Colonic mucosa (tissue), 4 donors: Measurements from ENCODE around the gene FAM83F. TPM values are rescaled to one million over a fixed set of nuclear protein-coding genes. Genes with fewer than 3 reads are reported as not detected.

Source experiments
- DNase-seq: peaks from one replicate; pipeline ENCODE4 v3.0.0-alpha.2; 2020
- H3K27ac ChIP-seq: fragments of 200-600 bp; one replicate; pipeline ENCODE4 v1.8.0; 2021
- H3K27me3 ChIP-seq: fragments of 200-600 bp; one replicate; pipeline ENCODE4 v1.8.0; 2021
- H3K36me3 ChIP-seq: fragments of 200-600 bp; one replicate; pipeline ENCODE4 v1.8.0; 2021
- H3K4me1 ChIP-seq: fragments of 200-600 bp; one replicate; pipeline ENCODE4 v1.8.0; 2021; ENCODE audit warnings: mild to moderate bottlenecking
- H3K4me3 ChIP-seq: fragments of 200-600 bp; one replicate; pipeline ENCODE4 v1.8.0; 2021
- H3K9ac ChIP-seq, 2 donors: one replicate each; pipeline ENCODE4 v1.7.0; 2013; ENCODE audit warnings: control low read depth in 2 of 2, low read depth in 2 of 2, low read length in 2 of 2
- H3K9me3 ChIP-seq: fragments of 200-600 bp; one replicate; pipeline ENCODE4 v1.8.0; 2021
- intact Hi-C: fragments of 100-400 bp; cut with DNase I; formaldehyde crosslinking; loops from one replicate; pipeline ENCODE4 v1.14.1; 2022
- total RNA-seq, 2 donors: library from RNA; stranded (reverse); fragmentation: NEBNext Ultra II Directional in 1 of 2; extraction: Animal tissue kit (Norgen Biotek cat#: 25700) in 1 of 2; gene quantifications; one replicate each; pipeline ENCODE4 v1.2.1, GENCODE V29; 2021
- TF ChIP-seq, protein P1 (sequence below): fragments of 200-600 bp; IDR thresholded peaks from one replicate; pipeline ENCODE4 v1.8.0; 2022; ENCODE audit warnings: antibody characterized with exemption, mild to moderate bottlenecking
- donor health status: healthy.
- donor health status: DM: no; HTN: no; CAD: no.
- donor health status: DM: no; HTN: no; CAD: no.

FAM83F gene
- total RNA-seq, 2 donors from 2014 or later: 38.3 to 40.6 TPM

DNA sequence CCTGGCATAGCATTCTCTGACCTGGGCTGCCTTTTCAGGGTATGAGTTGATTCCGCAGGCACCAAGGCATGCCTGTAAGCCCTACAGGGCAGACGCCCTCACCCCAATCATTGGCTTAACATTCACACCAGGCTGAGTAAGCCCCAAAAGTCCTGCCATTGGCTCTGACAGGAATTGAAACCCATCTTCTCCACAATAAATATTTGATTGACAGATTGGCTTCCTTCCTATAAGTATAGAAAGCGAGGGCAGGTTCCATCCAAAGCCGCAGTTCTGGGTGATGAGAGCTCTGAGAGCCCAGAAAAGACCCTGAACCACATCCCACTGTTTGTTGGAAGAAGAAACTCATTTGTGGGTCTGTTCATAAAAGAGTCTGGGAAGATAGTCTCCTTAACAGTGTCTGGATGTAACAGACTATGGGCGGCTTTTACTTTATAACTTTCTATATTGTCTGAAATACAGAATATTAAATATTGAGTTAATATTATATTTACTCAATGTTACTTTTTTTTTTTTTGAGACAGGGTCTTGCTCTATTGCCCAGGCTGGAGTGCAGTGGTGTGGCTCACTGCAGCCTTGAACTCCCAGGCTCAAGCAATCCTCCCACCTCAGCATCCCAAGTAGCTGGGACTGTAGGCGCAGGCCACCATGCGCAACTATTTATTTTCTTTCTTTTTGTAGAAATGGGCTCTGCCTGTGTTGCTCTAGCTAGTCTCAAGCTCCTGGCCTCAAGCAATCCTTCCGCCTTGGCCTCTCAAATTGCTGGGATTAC is 46.8 kb downstream of the FAM83F start:
- intact Hi-C loops: loop anchor here (10.0 kb wide), 1 partner anchor 303 kb away; the partner anchor contains the start of gene ADSL
- no peaks in the 10 kb centered on the region for H3K36me3 ChIP-seq
- peaks cover 6% of the 10 kb centered on the region for H3K4me1 ChIP-seq
- H3K4me3 ChIP-seq: no peak overlapping the region
- DNase-seq: no peak
- TF ChIP-seq, protein P1, sequence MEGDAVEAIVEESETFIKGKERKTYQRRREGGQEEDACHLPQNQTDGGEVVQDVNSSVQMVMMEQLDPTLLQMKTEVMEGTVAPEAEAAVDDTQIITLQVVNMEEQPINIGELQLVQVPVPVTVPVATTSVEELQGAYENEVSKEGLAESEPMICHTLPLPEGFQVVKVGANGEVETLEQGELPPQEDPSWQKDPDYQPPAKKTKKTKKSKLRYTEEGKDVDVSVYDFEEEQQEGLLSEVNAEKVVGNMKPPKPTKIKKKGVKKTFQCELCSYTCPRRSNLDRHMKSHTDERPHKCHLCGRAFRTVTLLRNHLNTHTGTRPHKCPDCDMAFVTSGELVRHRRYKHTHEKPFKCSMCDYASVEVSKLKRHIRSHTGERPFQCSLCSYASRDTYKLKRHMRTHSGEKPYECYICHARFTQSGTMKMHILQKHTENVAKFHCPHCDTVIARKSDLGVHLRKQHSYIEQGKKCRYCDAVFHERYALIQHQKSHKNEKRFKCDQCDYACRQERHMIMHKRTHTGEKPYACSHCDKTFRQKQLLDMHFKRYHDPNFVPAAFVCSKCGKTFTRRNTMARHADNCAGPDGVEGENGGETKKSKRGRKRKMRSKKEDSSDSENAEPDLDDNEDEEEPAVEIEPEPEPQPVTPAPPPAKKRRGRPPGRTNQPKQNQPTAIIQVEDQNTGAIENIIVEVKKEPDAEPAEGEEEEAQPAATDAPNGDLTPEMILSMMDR: no peak
- no peak overlapping the region for H3K27ac ChIP-seq
- no peaks in the 10 kb centered on the region for H3K27me3 ChIP-seq
- H3K9ac ChIP-seq: no peak overlapping the region
- H3K9me3 ChIP-seq: no peaks in the 10 kb centered on the region

DNA sequence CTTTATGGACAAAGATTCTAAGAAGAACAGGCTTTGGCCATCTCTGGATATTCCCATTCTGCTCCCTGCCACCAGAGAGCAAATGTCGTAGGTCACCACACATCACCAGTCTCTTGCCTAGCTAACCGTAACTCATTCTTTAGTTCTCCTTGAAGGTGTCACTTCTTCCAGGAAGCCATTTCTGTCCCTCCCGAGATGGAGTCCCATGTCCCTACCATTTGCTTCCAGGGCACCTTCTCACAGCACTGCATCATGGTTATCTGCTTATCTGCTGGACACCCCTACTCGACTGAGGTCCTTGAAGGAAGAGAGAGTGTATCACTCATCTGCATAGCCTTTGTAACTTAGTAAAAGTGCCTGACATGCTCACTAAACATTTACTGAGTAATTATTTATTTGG is 47.6 kb downstream of the FAM83F start:
- intact Hi-C loops: loop anchor here (10.0 kb wide), 1 partner anchor 302 kb away; the partner anchor contains the start of gene ADSL
- Histone ChIP-seq H3K9ac (no peak overlapping the region), H3K4me1 (peaks cover 6% of the 10 kb centered on the region), H3K27me3 (no peaks in the 10 kb centered on the region), H3K27ac (no peak overlapping the region), H3K36me3 (no peaks in the 10 kb centered on the region), H3K4me3 (no peak overlapping the region), H3K9me3 (no peaks in the 10 kb centered on the region)
- DNase-seq: no peak
- TF ChIP-seq, protein P1: no peak

DNA sequence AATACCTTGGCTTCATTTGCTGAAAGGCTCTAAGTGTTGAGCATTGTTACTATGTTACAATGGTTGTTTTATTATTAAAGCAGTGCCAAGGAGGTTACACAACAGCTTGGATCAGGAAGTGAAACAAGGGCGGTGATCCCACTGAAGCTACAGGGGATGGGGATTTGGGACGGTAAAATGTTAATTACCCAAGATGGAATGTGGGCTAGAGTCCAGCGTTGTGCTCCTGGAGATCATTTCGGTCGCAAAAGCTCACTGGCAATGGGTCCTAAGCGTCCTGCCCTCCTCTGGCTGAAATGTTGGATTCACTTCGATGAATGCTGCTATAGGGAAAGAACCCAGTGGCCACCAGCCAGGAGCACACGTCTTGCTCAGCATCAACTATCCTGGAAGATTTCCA is 48.3 kb downstream of the FAM83F start:
- no peaks in the 10 kb centered on the region for H3K36me3 ChIP-seq
- intact Hi-C loops: loop anchor here (10.0 kb wide), 1 partner anchor 302 kb away; the partner anchor contains the start of gene ADSL
- H3K27me3 ChIP-seq: no peaks in the 10 kb centered on the region
- H3K4me1 ChIP-seq: peaks cover 6% of the 10 kb centered on the region
- no peaks in the 10 kb centered on the region for H3K9me3 ChIP-seq
- peak overlapping the region in 1 of 2 donors; percentile 80 for H3K9ac ChIP-seq
- H3K27ac ChIP-seq: peak overlapping the region; percentile 93
- no peak for DNase-seq
- no peak overlapping the region for H3K4me3 ChIP-seq
- TF ChIP-seq, protein P1: no peak

DNA sequence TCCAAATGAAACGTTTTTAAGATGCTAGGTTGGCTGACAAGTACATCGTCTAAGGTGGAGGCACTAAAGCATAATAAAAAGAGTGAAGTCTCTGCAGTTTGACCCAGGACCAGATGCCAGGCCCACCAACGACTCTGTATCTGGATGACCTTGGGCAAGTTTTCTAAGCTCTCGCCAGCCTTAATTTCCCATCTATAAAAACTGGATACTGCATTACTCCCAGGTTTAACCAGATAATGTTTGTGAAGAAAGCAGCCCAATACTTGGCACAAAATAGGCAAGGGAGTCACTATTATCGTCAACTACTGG is 49.0 kb downstream of the FAM83F start:
- no peaks in the 10 kb centered on the region for H3K9me3 ChIP-seq
- intact Hi-C loops: loop anchor here (10.0 kb wide), 1 partner anchor 301 kb away; the partner anchor contains the start of gene ADSL
- no peaks in the 10 kb centered on the region for H3K27me3 ChIP-seq
- no peaks in the 10 kb centered on the region for H3K36me3 ChIP-seq
- no peak for DNase-seq
- H3K9ac ChIP-seq: peak overlapping the region in 1 of 2 donors; percentile 80
- peaks cover 6% of the 10 kb centered on the region for H3K4me1 ChIP-seq
- TF ChIP-seq, protein P1: no peak
- peak overlapping the region; percentile 68 for H3K4me3 ChIP-seq
- peak overlapping the region; percentile 93 for H3K27ac ChIP-seq

DNA sequence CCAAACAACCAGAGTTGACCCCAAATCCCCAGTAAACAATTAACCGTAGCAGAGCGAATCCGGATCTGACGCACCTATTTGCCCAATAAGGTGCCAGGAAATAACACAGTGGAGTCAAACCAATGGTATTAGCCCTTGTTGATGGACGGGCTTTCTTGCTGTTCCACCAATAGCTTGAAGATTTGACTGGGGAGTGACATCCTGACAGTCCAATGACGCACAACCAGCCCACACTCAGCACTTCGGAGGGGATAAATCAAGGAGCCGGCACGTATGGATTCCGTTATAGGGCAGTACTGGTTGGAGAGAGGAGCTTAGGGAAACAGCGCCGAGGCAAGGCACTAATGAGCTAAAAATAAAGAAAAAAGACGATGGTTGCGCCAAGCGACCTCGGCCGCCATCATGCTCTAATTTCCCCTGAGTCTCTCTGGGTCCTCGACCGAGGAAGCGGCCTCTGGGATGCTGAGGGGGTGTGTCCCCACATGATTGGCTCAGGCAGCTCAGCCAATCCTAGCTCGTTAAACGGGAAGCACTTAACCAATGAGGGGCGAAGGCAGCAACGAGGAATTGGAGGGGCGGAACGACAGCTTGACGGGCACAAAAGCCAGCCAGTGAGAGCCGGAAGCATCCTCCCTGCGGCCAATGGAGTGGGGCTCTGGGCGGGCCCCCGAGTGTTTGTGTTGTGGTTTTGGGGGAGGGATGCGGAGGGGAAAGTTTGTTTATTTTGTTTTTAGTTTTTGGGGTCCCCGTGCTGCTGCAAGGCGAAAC is 49.5 kb downstream of the FAM83F start:
- intact Hi-C loops: loop anchor here (10.0 kb wide), 1 partner anchor 301 kb away; the partner anchor contains the start of gene ADSL
- H3K4me1 ChIP-seq: peaks cover 6% of the 10 kb centered on the region

More for the DNA sequence above, 49.5 kb downstream of the FAM83F start:
- Histone ChIP-seq H3K27ac (peak overlapping the region; percentile 93), H3K27me3 (no peaks in the 10 kb centered on the region), H3K9ac (peak overlapping the region; percentile 52 to 80), H3K4me3 (peak overlapping the region; percentile 68), H3K9me3 (no peaks in the 10 kb centered on the region), H3K36me3 (no peaks in the 10 kb centered on the region)
- peak; percentile 98 for DNase-seq
- TF ChIP-seq, protein P1: no peak
